ENCODE measurements around the gene ARHGEF28.

DNA sequence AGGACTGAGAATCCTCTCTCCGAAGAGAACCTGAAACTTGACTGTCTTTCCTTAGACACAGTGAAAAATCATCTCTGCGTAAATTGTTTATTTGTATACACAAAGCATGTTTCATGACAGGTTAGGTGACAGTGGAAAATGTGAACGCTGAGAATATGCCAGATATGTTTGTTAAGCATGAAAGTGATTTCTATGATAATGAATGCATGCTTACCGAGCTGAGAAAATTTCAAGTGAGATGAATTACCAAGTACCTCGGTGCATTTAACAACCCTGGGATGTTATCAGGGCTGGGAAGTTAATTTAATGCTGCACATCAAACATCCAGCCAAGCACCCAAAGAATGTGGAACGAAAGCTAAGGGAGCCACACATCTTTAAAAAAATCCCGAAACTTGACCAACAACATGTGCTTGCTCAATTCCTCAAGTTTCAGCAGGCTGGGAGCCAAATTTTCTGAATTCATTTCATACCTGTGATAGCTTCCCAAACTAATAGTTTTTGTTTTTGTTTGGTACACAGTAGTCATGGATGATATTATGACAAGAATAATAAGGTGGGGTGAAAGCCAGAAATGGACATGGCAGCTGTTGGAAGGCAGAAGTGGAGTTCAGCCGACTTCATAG lies 336.9 kb downstream of the ARHGEF28 start:
- no peak for TF ChIP-seq RARB (CRISPR knock-in tag; IDR thresholded peaks at IDR 0.05)
- TF ChIP-seq, protein P1, sequence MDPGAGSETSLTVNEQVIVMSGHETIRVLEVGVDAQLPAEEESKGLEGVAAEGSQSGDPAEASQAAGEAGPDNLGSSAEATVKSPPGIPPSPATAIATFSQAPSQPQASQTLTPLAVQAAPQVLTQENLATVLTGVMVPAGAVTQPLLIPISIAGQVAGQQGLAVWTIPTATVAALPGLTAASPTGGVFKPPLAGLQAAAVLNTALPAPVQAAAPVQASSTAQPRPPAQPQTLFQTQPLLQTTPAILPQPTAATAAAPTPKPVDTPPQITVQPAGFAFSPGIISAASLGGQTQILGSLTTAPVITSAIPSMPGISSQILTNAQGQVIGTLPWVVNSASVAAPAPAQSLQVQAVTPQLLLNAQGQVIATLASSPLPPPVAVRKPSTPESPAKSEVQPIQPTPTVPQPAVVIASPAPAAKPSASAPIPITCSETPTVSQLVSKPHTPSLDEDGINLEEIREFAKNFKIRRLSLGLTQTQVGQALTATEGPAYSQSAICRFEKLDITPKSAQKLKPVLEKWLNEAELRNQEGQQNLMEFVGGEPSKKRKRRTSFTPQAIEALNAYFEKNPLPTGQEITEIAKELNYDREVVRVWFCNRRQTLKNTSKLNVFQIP (CRISPR knock-in tag; IDR thresholded peaks at IDR 0.05; ENCODE audit: borderline replicate concordance, low read depth), result no peak
- TF ChIP-seq, protein P2, sequence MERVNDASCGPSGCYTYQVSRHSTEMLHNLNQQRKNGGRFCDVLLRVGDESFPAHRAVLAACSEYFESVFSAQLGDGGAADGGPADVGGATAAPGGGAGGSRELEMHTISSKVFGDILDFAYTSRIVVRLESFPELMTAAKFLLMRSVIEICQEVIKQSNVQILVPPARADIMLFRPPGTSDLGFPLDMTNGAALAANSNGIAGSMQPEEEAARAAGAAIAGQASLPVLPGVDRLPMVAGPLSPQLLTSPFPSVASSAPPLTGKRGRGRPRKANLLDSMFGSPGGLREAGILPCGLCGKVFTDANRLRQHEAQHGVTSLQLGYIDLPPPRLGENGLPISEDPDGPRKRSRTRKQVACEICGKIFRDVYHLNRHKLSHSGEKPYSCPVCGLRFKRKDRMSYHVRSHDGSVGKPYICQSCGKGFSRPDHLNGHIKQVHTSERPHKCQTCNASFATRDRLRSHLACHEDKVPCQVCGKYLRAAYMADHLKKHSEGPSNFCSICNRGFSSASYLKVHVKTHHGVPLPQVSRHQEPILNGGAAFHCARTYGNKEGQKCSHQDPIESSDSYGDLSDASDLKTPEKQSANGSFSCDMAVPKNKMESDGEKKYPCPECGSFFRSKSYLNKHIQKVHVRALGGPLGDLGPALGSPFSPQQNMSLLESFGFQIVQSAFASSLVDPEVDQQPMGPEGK (CRISPR knock-in tag; IDR thresholded peaks at IDR 0.05; ENCODE audit: borderline replicate concordance), result no peak
